HG02852 (cell line): Measurements from ENCODE around the gene TMEM248.
"Not testable (repeated sequence)": the region's sequence is repeated elsewhere in the genome, so short reads cannot be mapped to it uniquely, and the experiment has no call there.

Experiments used
- ATAC-seq: cut with Tn5 transposase; IDR thresholded peaks from one replicate; pipeline ENCODE4 v1.9.1; 2021; ENCODE audit warnings: mild to moderate bottlenecking, moderate library complexity; ENCODE audit not compliant: unreplicated experiment

Gene TMEM248

GRCh38 chr7:66995050-66995776, 74.2 kb downstream of the TMEM248 start, which contains the start of gene SBDS:
SBDS (minus strand) TSS chr7:66995586; CDS start chr7:66995417, 169 bp downstream.
- peak; percentile 61 for ATAC-seq

GRCh38 chr7:66996444-66997191, 75.6 kb downstream of the TMEM248 start, which contains the start of gene TYW1:
TYW1 (plus strand) TSS chr7:66996833; CDS start chr7:66996979, 146 bp downstream.
- peak; percentile 89 for ATAC-seq

GRCh38 chr7:67000601-67001258, 79.7 kb downstream of the TMEM248 start:
- not testable (repeated sequence) for ATAC-seq

- ATAC-seq = not testable (repeated sequence)
Measured at GRCh38 chr7:67004145-67004544, 83.1 kb downstream of the TMEM248 start.

GRCh38 chr7:67006965-67007364, 85.9 kb downstream of the TMEM248 start:
- ATAC-seq = no peak
